K562 (cell line): ENCODE results near the gene REEP2. TPM values are rescaled to one million over a fixed set of nuclear protein-coding genes. Genes with fewer than 3 reads are reported as not detected.

Experiments used
- CHD1 ChIP-seq: fragments of 200-600 bp; sonication (generic); IDR thresholded peaks from one replicate; pipeline ENCODE4 v1.6.1; 2012; ENCODE audit warnings: mild to moderate bottlenecking, moderate library complexity, low read length, inconsistent platforms
- CREB3L1 ChIP-seq: fragments of 450-650 bp; IDR thresholded peaks from 2 replicates; pipeline ENCODE4 v1.6.1; 2014; ENCODE audit warnings: low read depth, mild to moderate bottlenecking, moderate library complexity, borderline replicate concordance
- ETV6 ChIP-seq, 3 experiments: fragments of 150-350 bp in 1 of 3; sonication (generic) in 1 of 3; formaldehyde crosslinking in 1 of 3; IDR thresholded peaks; 2 replicates each; pipeline versions ENCODE4 v1.6.1 to v1.8.0; 2014 to 2022; ENCODE audit warnings: borderline replicate concordance in 2 of 3, low read depth in 2 of 3, antibody characterized with exemption in 1 of 3, low read length in 1 of 3, mild to moderate bottlenecking in 1 of 3, missing genetic modification reagents in 1 of 3
- FIP1L1 ChIP-seq: fragments of 200-400 bp; formaldehyde crosslinking; IDR thresholded peaks from 2 replicates; pipeline ENCODE4 v1.6.1; 2018; ENCODE audit warnings: mild to moderate bottlenecking, low read depth, low read length; ENCODE audit not compliant: poor library complexity, severe bottlenecking
- FOXA3 ChIP-seq, 2 experiments: fragments of 450-650 bp in 1 of 2; sonication (generic) in 1 of 2; formaldehyde crosslinking; IDR thresholded peaks in 1 of 2; conservative IDR thresholded peaks in 1 of 2; 2 replicates each; pipeline versions ENCODE4 v1.4.0 to v1.8.0; 2020 to 2022; ENCODE audit warnings: mild to moderate bottlenecking in 2 of 2, missing genetic modification reagents in 1 of 2
- MCM5 ChIP-seq: fragments of 450-650 bp; IDR thresholded peaks from 2 replicates; pipeline ENCODE4 v1.6.1; 2016; ENCODE audit warnings: low read depth
- MIER1 ChIP-seq: fragments of 450-650 bp; IDR thresholded peaks from 2 replicates; pipeline ENCODE4 v1.6.1; 2016; ENCODE audit warnings: antibody characterized with exemption, mild to moderate bottlenecking, low read depth
- NCOA1 ChIP-seq: fragments of 450-650 bp; IDR thresholded peaks from 2 replicates; pipeline ENCODE4 v1.6.1; 2016; ENCODE audit warnings: low read depth
- POLR2G ChIP-seq: fragments of 200-400 bp; formaldehyde crosslinking; IDR thresholded peaks from 2 replicates; pipeline ENCODE4 v1.6.1; 2017; ENCODE audit warnings: low read depth, mild to moderate bottlenecking, antibody characterized with exemption, low read length, moderate library complexity
- PURB ChIP-seq: sonication (generic); formaldehyde crosslinking; IDR thresholded peaks from 2 replicates; pipeline ENCODE4 v1.9.0; 2021; ENCODE audit warnings: low read depth, mild to moderate bottlenecking, missing genetic modification reagents
- RBM22 ChIP-seq: fragments of 200-400 bp; formaldehyde crosslinking; IDR thresholded peaks from 2 replicates; pipeline ENCODE4 v1.6.1; 2018; ENCODE audit warnings: low read length, low read depth; ENCODE audit not compliant: poor library complexity, severe bottlenecking
- SIX5 ChIP-seq, 2 experiments: IDR thresholded peaks; 2 replicates each; pipeline ENCODE4 v1.6.1; 2011; ENCODE audit warnings: low read length in 2 of 2, borderline replicate concordance in 1 of 2, low read depth in 1 of 2, mild to moderate bottlenecking in 1 of 2, moderate library complexity in 1 of 2; ENCODE audit not compliant: insufficient read depth in 1 of 2
- SMARCA5 ChIP-seq: fragments of 450-650 bp; IDR thresholded peaks from 2 replicates; pipeline ENCODE4 v1.6.1; 2016
- THAP7 ChIP-seq: fragments of 250-450 bp; sonication (Bioruptor Pico); IDR thresholded peaks from 2 replicates; pipeline ENCODE4 v1.5.0; 2021
- THRB ChIP-seq: fragments of 450-650 bp; formaldehyde crosslinking; conservative IDR thresholded peaks from 2 replicates; pipeline ENCODE4 v1.4.0; 2022; ENCODE audit warnings: mild to moderate bottlenecking, missing genetic modification characterization
- WHSC1 ChIP-seq: IDR thresholded peaks from one replicate; pipeline ENCODE4 v1.6.1; 2012; ENCODE audit warnings: low read length, control low read depth, inconsistent platforms
- YY1 ChIP-seq, 3 experiments: IDR thresholded peaks; 2 replicates each; pipeline ENCODE4 v1.6.1; 2011; ENCODE audit warnings: low read length in 2 of 3, mild to moderate bottlenecking in 2 of 3, moderate library complexity in 2 of 3, borderline replicate concordance in 1 of 3, control low read depth in 1 of 3, low read depth in 1 of 3; ENCODE audit not compliant: insufficient read depth in 3 of 3, insufficient replicate concordance in 2 of 3, control insufficient read depth in 1 of 3, insufficient read length in 1 of 3; ENCODE audit errors: extremely low read depth in 1 of 3
- ZBTB17 ChIP-seq: fragments of 450-650 bp; formaldehyde crosslinking; IDR thresholded peaks from 2 replicates; pipeline ENCODE4 v1.4.0; 2020; ENCODE audit warnings: mild to moderate bottlenecking
- ZBTB5 ChIP-seq: fragments of 450-650 bp; IDR thresholded peaks from 2 replicates; pipeline ENCODE4 v1.6.1; 2017; ENCODE audit warnings: antibody characterized with exemption
- ZC3H4 ChIP-seq: sonication (generic); formaldehyde crosslinking; IDR thresholded peaks from 2 replicates; pipeline ENCODE4 v1.9.0; 2021; ENCODE audit warnings: missing genetic modification reagents, borderline replicate concordance
- ZNF133 ChIP-seq: fragments of 250-450 bp; sonication (Bioruptor Pico); IDR thresholded peaks from 2 replicates; pipeline ENCODE4 v1.4.0; 2020; ENCODE audit warnings: mild to moderate bottlenecking
- polyA plus RNA-seq, 8 experiments: library from polyadenylated mRNA; depleted of rRNA in 4 of 8; stranded (reverse) in 5 of 8; unstranded in 3 of 8; fragments of >200 nt; fragmentation: Nextera tagmentation in 2 of 8; fragmentation: Illumina TruSeq in 1 of 8; extraction: Ambion mirVana in 2 of 8; extraction: Trizol in 1 of 8; gene quantifications; 2 replicates each; pipeline versions ENCODE4 v1.2.1 to v1.2.3, GENCODE V29; 2011 to 2014; ENCODE audit warnings: inconsistent platforms in 1 of 8, missing spikeins in 1 of 8
- total RNA-seq, 7 experiments: library from RNA; depleted of rRNA in 6 of 7; stranded (reverse); fragments of >200 nt in 6 of 7; fragmentation: Illumina TruSeq in 2 of 7; extraction: Trizol in 2 of 7; gene quantifications; 2 replicates each; pipeline versions ENCODE4 v1.2.1 to v1.2.3, GENCODE V29; 2011 to 2021; ENCODE audit warnings: low replicate concordance in 1 of 7

REEP2 gene
- total and polyA plus RNA-seq, 9 of the 15 experiments (the other 6 are each of a cell fraction or from before 2014, with no cell fraction given), result 0.03 to 1.1 (median 0.12) TPM; not detected in 1

- TF ChIP-seq ZBTB5 (0 out of 2 replicates have a peak, but pooled peaks have one; percentile 18), ZBTB17 (no peak), SMARCA5 (no peak), NCOA1 (no peak), CHD1 (no peak), SIX5 (IDR thresholded peaks at IDR 0.05; ENCODE audit: borderline replicate concordance in 1 of 2, insufficient read depth in 1 of 2, low read depth in 1 of 2, low read length in 2 of 2) (no peak), PURB (CRISPR knock-in tag) (no peak), RBM22 (peak; percentile 96), THRB (CRISPR knock-in tag) (peak; percentile 24; the same call in 1 of the 2 replicates), WHSC1 (no peak), FIP1L1 (peak; percentile 98), MIER1 (no peak), YY1 (IDR thresholded peaks at IDR 0.05; ENCODE audit: borderline replicate concordance in 1 of 3, control insufficient read depth in 1 of 3, extremely low read depth in 1 of 3, insufficient read depth in 3 of 3, insufficient read length in 1 of 3, insufficient replicate concordance in 2 of 3, low read depth in 1 of 3, low read length in 2 of 3) (peak in 1 of 3 experiments; percentile 24), FOXA3 (CRISPR knock-in tag; conservative IDR thresholded peaks at IDR 0.05 in 1 of 2, IDR thresholded peaks at IDR 0.05 in 1 of 2) (no peak), ETV6 (IDR thresholded peaks at IDR 0.05; ENCODE audit: borderline replicate concordance in 1 of 2, low read depth in 2 of 2, low read length in 1 of 2) (no peak), ETV6 (CRISPR knock-in tag; IDR thresholded peaks at IDR 0.05; ENCODE audit: borderline replicate concordance) (no peak), ZNF133 (no peak), THAP7 (CRISPR knock-in tag) (0 out of 2 replicates have a peak, but pooled peaks have one; percentile 37), ZC3H4 (CRISPR knock-in tag) (peak; percentile 7; the same call in 1 of the 2 replicates), POLR2G (peak; percentile 82), CREB3L1 (0 out of 2 replicates have a peak, but pooled peaks have one; percentile 19), MCM5 (no peak)
Measured at GRCh38 chr5:138470322-138471051, 31.6 kb downstream of the REEP2 start (continued).
